Amniotic stem cell (primary cell): ENCODE data around the gene STK35.
A peak's percentile ranks its signal among the peaks of the same experiment; 100 is the strongest.

ENCODE experiments used
- DNase-seq: peaks from one replicate; lab custom pipeline; 2025; lab: John Stamatoyannopoulos, UW

STK35 gene

GRCh38 chr20:2135013-2135412 is 33.4 kb downstream of the STK35 start:
- no peak for DNase-seq

- no peak for DNase-seq
These were observed 34.6 kb downstream of the STK35 start for GRCh38 chr20:2136275-2136674.

DNA sequence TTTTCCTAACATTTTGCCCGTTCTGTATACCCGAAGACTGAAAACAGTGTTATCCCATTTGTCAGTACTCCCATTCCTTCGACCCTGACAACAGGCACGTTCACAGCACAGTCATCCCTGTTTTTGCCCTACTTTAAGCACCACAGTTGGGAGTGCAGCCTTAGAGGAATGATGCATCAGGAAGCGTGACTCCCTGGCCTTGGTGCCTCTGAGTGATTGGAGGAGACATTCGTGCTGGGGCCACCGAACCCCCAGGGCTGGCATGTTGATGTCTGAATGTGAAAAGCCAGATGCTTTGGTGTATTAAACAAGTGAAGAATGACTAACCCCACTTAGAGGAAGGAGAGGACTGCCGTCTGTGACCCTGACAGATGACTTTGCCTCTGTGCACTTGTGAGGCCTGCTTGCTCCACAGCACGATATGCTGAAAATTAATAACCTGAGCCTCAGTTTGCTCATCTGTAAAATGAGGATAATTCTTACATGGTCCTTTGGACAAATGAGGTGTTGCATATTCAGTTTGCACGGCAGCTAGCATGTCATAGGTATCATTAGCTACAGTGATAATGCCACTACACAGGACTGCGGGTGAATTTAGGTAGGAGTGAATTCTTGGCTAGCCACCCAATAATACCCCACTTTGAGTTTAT is 36.0 kb downstream of the STK35 start:
- DNase-seq = peak; percentile 46

GRCh38 chr20:2138396-2138795 is 36.8 kb downstream of the STK35 start:
- no peak for DNase-seq

GRCh38 chr20:2139250-2139649 is 37.6 kb downstream of the STK35 start:
- no peak for DNase-seq

DNA sequence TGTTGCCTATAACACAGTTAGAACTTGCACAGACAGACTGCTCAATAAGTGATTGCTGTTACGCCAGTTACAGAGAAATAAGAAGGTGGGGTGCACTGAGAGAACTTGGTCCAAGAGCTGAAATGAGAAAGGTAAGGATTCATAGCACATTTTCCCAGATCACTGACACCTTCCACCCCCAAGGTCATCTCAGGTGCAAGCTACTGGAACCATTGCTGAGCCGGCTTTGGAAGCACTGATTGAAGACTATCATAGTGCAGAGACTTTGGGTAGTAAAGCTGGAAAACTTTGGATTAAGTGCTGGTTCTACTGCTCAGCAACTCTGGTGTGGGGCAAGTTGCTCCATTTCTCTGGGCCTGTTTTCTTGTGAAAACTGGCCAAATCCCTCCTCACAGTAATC is 38.1 kb downstream of the STK35 start:
- no peak for DNase-seq

- DNase-seq = no peak
These were observed 38.9 kb downstream of the STK35 start for GRCh38 chr20:2140561-2140960.

- DNase-seq = no peak
These were observed 40.3 kb downstream of the STK35 start for GRCh38 chr20:2141600-2142575.

GRCh38 chr20:2142649-2143048 is 41.0 kb downstream of the STK35 start:
- no peak for DNase-seq

- DNase-seq = no peak
These were observed 42.0 kb downstream of the STK35 start for GRCh38 chr20:2143594-2143993.

GRCh38 chr20:2144850-2145249 is 43.2 kb downstream of the STK35 start:
- no peak for DNase-seq

DNA sequence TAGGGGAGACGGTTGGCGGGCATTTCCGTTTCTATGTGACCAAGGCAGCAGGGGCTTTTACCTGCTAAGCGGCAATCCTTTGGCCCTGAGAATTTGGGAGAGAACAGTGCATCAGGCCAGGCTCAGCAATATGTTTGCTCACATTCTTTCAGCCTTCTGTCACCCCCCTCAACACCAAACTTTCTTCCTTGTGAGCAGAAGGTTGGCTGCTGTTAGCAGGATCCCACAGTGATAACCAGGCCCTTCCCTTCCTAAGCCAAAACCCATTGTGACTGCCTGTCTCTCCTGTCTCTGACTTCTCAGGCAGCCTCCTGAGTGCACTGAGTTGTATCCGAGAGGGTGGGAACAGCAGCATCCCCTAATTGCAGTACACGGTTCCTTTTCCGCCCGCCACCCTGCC is 43.7 kb downstream of the STK35 start:
- DNase-seq = no peak

- DNase-seq = no peak
These were observed 44.6 kb downstream of the STK35 start for GRCh38 chr20:2146080-2146867.

GRCh38 chr20:2149507-2149906 is 47.9 kb downstream of the STK35 start:
- DNase-seq = no peak

DNA sequence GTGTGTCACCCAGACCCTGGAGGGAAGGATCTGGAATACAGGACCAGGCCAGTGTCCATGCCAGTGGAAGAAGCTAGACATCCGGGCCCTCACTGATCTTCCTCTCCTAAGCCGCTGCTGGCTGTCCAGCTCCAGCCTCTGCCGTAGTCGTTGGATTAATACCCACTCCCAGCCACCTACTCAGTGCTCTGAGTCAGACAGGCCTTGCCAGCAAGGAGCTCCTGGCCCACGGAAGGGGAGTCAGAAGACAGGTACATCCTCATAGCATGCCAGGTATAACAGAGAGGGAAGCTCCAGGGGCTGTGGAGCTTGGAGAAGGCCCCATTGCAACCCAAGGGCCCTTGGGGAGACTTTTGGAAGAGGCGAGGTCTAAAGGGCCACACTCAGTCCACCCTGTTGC is 49.0 kb downstream of the STK35 start:
- DNase-seq = no peak

GRCh38 chr20:2151858-2152281 is 50.2 kb downstream of the STK35 start:
- DNase-seq = no peak

DNA sequence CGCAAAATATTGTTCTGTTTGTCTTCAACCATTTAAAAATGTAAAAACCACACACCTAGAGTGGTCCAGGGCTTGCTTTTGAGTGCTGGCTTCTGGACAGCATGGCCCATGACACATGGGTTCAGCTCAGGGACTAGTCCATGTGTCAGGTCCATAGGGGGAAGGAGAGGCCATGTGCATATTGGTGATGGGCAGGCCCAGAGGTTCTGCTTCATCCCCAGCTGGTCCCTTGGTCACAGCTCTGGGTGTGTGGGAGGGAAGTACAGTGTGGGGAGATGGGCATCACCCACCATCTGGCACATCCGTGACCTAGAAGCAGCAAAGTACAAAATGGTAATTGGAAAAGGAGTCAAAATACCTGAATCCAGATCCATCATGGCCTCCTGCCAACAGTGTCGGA is 50.7 kb downstream of the STK35 start:
- no peak for DNase-seq

- no peak for DNase-seq
These were observed 51.7 kb downstream of the STK35 start for GRCh38 chr20:2153326-2153725.

DNA sequence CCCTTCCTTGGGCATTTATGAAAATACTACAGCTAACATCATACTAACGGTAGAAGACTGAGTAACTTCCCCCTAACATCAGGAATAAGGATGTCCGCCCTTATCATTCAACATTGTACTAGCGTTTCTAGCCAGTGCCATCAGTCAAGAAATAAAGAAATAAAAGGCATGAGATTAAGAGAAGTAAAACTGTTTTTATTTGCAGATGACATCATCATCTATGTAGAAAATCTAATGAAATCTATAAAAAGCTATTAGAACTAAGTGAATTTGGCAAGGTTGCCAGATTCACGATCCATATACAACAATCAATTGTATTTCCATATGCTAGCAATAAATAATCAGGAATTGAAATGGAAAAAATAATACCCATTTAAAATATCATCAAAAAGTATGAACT is 54.6 kb downstream of the STK35 start:
- no peak for DNase-seq

DNA sequence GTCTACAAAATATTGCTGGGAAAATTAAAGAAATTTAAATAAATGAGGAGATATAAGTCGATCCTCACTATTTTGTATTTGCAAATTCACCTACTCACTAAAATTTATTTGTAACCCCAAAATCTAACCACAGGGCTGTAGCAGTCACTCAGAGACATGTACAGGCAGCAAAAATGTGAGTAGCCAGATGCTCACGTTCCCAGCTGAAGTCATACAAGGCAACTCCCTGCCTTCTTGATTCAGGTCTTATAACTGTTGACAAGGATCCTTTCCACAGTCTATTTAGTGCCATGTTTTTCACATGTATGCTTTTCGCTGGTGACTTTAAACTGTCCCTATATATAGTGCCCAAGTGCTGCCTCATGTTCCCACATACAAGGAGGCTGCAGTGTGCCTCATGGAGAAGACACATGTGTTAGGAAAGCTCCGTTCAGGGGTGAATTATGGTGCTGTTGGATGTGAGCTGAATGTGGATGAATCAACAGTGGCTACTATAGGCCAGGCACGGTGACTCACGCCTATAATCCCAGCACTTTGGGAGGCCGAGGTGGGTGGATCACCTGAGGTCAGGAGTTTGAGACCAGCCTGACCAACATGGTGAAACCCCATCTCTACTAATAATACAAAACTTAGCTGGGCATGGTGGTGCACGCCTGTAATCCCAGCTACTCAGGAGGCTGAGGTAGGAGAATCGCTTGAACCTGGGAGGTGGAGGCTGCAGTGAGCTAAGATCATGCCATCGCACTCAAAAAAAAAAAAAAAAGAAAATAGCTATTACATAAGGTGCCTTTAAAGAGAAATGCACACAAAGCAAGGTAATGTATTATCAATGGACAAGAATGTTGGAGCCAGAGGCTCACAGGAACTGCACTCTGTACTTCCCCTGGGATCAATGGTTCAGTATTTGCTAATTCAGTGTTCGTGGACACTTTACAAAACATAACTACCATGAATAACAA is 55.3 kb downstream of the STK35 start:
- no peak for DNase-seq

- DNase-seq = no peak
These were observed 60.6 kb downstream of the STK35 start for GRCh38 chr20:2162125-2162822.
